ENCODE results near the gene ZEB2.

The ZEB2 gene

DNA sequence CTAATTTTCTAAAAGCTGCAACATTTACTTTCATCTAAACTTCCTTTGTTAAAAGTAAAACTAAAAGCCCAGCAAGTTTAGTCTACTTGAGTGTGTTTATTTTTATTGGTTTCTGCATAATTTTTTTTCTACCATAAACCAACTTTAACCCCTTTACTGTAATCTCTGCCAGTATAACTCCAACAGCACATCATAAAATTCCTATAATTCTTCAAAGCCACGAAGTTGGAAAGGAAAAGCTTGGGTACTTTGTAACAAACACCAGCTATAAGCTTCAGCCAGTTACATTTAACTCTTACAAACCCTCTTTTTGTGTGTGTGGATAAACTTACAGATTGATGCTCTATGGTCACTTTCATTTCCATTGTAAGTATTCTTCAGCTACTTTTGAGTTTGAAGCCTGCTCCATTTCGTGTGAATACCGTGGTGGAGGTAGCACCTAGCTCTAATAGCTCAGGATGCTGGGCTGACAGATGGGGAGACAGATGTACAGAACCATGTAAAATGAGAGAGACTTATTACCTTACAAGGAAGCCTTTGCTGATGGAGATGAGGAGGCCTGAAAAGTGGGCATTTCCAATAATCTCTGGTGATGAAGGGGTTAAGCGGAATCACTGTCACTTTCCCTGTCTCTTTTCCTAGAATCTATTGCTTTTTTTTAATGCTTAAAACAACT is 42.5 kb downstream of the ZEB2 start:
- H3K4me3 ChIP-seq (ENCODE audit: low read length) = no peak overlapping the region
- DNase-seq (ENCODE audit: low read depth, low spot score) = no peak

GRCh38 chr2:144476682-144477081 is 43.2 kb downstream of the ZEB2 start:
- no peak overlapping the region for H3K4me3 ChIP-seq (ENCODE audit: low read length)
- DNase-seq (ENCODE audit: low read depth, low spot score) = no peak

GRCh38 chr2:144475569-144476275 is 44.2 kb downstream of the ZEB2 start:
- DNase-seq (ENCODE audit: low read depth, low spot score) = no peak
- no peak overlapping the region for H3K4me3 ChIP-seq (ENCODE audit: low read length)

DNA sequence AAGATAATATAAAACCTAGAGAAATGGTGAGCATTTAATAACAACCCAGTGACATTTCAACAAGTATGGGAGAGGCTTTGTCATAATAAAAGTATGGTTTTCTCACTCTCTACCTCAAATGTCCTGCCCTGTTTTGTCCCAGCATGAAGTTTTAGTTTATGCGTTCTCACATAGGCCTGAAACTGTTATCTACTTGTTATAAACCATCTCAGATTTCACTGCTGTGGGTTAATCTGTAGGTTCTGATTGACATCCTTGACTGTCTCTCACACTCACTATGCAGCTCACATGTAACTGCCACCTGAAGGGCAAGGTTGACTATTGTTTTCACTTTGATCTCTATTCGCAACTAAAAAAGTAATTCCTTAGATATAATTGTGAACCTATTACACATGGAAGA is 44.9 kb downstream of the ZEB2 start:
- DNase-seq (ENCODE audit: low read depth, low spot score) = no peak
- H3K4me3 ChIP-seq (ENCODE audit: low read length) = no peak overlapping the region

DNA sequence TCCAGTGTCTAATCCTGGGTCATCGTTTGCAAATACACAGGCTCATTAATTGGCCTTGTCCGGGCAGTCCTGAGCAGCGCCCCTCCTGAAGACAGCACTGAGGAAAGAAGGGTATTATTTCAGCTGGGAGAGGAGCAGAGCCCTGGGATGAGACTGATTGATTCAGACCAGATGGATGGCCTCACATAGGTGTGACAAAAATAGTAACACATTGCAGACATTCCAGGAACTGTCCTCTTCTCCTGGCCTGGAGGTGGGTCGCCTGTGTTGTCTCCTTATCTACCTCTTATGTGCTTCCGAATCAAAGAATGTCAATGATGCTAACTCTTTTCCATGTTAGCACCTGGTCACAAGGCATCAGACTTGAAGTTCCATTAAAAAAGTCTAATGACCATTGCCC is 45.9 kb downstream of the ZEB2 start:
- DNase-seq (ENCODE audit: low read depth, low spot score) = no peak
- no peak overlapping the region for H3K4me3 ChIP-seq (ENCODE audit: low read length)

- DNase-seq (ENCODE audit: low read depth, low spot score) = no peak
Measured at GRCh38 chr2:144472911-144473310, 47.0 kb downstream of the ZEB2 start.

GRCh38 chr2:144472046-144472412 is 47.9 kb downstream of the ZEB2 start:
- H3K4me3 ChIP-seq (ENCODE audit: low read length) = no peak overlapping the region
- no peak for DNase-seq (ENCODE audit: low read depth, low spot score)

More at GRCh38 chr2:144472911-144473310, 47.0 kb downstream of the ZEB2 start:
- H3K4me3 ChIP-seq (ENCODE audit: low read length) = no peak overlapping the region

DNA sequence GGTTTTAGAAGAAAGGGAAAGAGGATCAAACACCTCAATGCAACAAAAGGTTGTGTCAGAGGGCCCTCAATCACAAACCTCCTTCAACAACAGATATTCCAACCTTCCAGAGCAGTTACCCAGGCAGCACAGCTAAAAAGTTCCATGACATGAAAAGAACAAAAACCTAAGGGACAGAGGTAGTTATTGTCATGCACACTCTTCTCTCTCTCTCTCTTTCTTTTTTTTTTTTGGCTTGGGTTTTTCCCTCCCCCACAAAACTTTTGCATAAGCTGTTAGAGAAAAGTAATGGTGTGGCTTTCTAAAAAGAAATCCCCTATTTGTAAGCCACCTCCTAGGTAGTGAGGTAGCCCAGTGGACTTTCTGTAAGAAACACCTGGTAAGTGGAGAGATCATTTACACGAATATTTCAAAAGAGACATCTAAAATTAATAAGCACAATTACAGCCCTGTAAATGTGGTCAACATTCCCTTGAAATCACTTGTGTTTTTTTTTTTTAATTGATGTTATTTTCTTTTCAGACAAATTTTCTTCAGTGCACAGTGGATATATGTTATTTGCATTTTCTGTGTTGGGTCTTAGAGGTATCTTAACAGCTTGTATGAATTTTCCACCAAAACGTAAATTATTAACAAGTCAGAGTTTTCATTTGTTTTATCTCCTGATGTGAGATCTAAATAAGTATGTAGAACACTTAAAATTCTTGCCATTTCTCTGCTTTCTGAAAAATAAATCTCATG is 48.4 kb downstream of the ZEB2 start:
- no peak for DNase-seq (ENCODE audit: low read depth, low spot score)

DNA sequence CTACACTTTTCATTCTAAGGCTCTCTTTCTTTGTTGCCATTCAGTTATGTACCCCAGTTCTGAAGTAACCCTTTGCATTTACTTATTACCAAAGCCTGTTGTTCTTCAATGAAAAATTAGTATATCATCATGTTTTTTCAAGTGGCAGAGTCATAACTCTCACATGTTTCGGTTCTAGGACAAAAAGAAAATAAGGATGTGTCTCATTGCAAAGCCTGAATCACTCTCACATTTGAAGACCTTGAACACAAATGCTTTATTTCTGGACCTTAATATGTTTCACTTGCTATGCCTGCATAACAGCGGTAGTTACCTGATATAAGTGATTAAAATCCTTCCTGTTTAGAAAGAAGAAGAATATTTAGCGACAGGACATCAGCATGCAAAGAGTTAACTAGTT is 49.1 kb downstream of the ZEB2 start:
- no peak for DNase-seq (ENCODE audit: low read depth, low spot score)
- H3K4me3 ChIP-seq (ENCODE audit: low read length) = no peak overlapping the region

More for the DNA sequence above, 48.4 kb downstream of the ZEB2 start:
- H3K4me3 ChIP-seq (ENCODE audit: low read length) = no peak overlapping the region

- no peak for DNase-seq (ENCODE audit: low read depth, low spot score)
- H3K4me3 ChIP-seq (ENCODE audit: low read length) = no peak overlapping the region
Measured at GRCh38 chr2:144470334-144470733, 49.6 kb downstream of the ZEB2 start.

DNA sequence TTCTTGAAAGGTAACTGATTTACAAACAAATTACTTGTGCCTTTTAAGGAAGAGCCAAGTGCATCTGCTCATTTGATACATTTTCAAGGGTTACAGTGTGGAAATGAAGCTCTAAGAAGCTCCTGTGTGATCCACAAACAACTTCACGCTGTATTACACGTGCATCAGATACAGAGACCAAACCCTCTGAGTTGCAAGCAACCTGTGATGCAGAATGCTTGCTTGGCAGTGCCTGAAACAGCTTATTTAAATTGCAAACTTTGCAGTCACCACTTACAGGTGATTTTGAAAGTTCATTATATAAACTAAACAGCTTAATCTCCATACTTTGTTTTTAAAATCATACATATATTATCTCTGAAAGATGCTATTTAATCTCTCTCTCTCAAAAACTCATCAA is 50.1 kb downstream of the ZEB2 start:
- no peak for DNase-seq (ENCODE audit: low read depth, low spot score)

GRCh38 chr2:144468823-144469595 is 50.9 kb downstream of the ZEB2 start:
- no peak overlapping the region for H3K4me3 ChIP-seq (ENCODE audit: low read length)
- DNase-seq (ENCODE audit: low read depth, low spot score) = no peak

More for the DNA sequence above, 50.1 kb downstream of the ZEB2 start:
- H3K4me3 ChIP-seq (ENCODE audit: low read length) = no peak overlapping the region

GRCh38 chr2:144467502-144468137 is 52.3 kb downstream of the ZEB2 start:
- H3K4me3 ChIP-seq (ENCODE audit: low read length) = no peak overlapping the region
- no peak for DNase-seq (ENCODE audit: low read depth, low spot score)

DNA sequence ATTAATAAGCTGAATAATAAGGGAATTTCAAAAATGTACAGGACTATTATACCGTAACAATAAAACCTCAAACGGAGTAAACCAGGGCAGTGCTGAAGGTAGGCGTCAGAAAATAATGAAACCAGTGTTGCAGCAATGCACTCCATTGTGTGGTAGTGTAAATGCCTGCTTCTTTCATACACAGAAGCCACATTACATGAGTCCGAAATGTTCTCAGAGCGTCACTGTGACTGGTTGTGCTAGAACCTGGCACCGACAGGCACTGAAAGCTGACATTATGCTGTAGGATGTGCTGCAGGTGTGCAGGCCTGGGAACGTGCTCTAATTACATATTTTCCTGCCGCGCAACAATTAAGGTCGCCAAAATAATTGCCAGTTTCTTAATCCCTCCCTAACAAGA is 53.3 kb downstream of the ZEB2 start:
- DNase-seq (ENCODE audit: low read depth, low spot score) = no peak
- no peak overlapping the region for H3K4me3 ChIP-seq (ENCODE audit: low read length)

DNA sequence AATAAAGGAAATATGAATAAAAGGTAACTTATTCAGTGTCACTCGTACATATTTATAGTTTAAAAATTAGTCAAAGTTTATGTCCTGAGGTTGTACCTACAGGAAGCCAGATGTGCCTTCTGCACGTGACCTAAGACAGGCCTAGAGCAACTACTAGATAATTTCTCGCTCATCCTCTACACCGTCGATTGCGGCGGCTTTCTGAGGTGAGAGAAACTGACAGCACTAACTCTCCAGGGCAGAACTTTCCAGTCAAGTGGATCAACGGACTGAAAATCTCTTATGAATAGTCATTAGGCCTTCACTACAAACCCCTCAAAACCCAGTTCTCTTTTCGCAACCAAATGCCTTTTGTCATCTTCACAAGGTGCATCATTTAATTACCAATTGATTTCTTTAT is 54.2 kb downstream of the ZEB2 start:
- no peak for DNase-seq (ENCODE audit: low read depth, low spot score)
- H3K4me3 ChIP-seq (ENCODE audit: low read length) = no peak overlapping the region

GRCh38 chr2:144464730-144465129 is 55.2 kb downstream of the ZEB2 start:
- DNase-seq (ENCODE audit: low read depth, low spot score) = no peak
- H3K4me3 ChIP-seq (ENCODE audit: low read length) = no peak overlapping the region

GRCh38 chr2:144463266-144463665 is 56.7 kb downstream of the ZEB2 start:
- no peak overlapping the region for H3K4me3 ChIP-seq (ENCODE audit: low read length)
- DNase-seq (ENCODE audit: low read depth, low spot score) = no peak

GRCh38 chr2:144462266-144462665 is 57.7 kb downstream of the ZEB2 start:
- H3K4me3 ChIP-seq (ENCODE audit: low read length) = no peak overlapping the region
- DNase-seq (ENCODE audit: low read depth, low spot score) = no peak

- DNase-seq (ENCODE audit: low read depth, low spot score) = no peak
Measured at GRCh38 chr2:144461308-144461766, 58.6 kb downstream of the ZEB2 start.

More at GRCh38 chr2:144461308-144461766, 58.6 kb downstream of the ZEB2 start:
- no peak overlapping the region for H3K4me3 ChIP-seq (ENCODE audit: low read length)
